NCI-H187 treated with DMSO at 0.1 percent for 48 hours (cell line): Measurements from ENCODE around the gene SULT4A1.
"Not testable (repeated sequence)": the region's sequence is repeated elsewhere in the genome, so short reads cannot be mapped to it uniquely, and the experiment has no call there.

Source experiments
- DNase-seq: peaks from one replicate; lab custom pipeline; 2025; lab: John Stamatoyannopoulos, UW

The SULT4A1 gene

GRCh38 chr22:43862074-43862881 lies at the start of gene SULT4A1:
SULT4A1 (minus strand) TSS chr22:43862513; CDS start chr22:43862382, 131 bp downstream.
- DNase-seq, result no peak

- no peak for DNase-seq
Measured at GRCh38 chr22:43911351-43911750, 49.0 kb upstream of the SULT4A1 start.

- no peak for DNase-seq
Measured at GRCh38 chr22:43910178-43910695, 47.9 kb upstream of the SULT4A1 start.

GRCh38 chr22:43909708-43910107 lies 47.4 kb upstream of the SULT4A1 start:
- no peak for DNase-seq

GRCh38 chr22:43905681-43906080 lies 43.4 kb upstream of the SULT4A1 start:
- DNase-seq, result no peak

- DNase-seq, result not testable (repeated sequence)
Measured at GRCh38 chr22:43904412-43904811, 42.1 kb upstream of the SULT4A1 start.

- DNase-seq, result not testable (repeated sequence)
Measured at GRCh38 chr22:43903033-43903432, 40.7 kb upstream of the SULT4A1 start.

- DNase-seq, result no peak
Measured at GRCh38 chr22:43901976-43902643, 39.8 kb upstream of the SULT4A1 start.

- no peak for DNase-seq
Measured at GRCh38 chr22:43900206-43900605, 37.9 kb upstream of the SULT4A1 start.

- no peak for DNase-seq
Measured at GRCh38 chr22:43897751-43898261, 35.5 kb upstream of the SULT4A1 start.

- no peak for DNase-seq
Measured at GRCh38 chr22:43895986-43896645, 33.8 kb upstream of the SULT4A1 start.

- no peak for DNase-seq
Measured at GRCh38 chr22:43894122-43894521, 31.8 kb upstream of the SULT4A1 start.

- no peak for DNase-seq
Measured at GRCh38 chr22:43893266-43893665, 31.0 kb upstream of the SULT4A1 start.

- DNase-seq, result no peak
Measured at GRCh38 chr22:43892183-43892894, 30.0 kb upstream of the SULT4A1 start.

- no peak for DNase-seq
Measured at GRCh38 chr22:43891360-43892182, 29.3 kb upstream of the SULT4A1 start, which contains the start of gene PNPLA5. PNPLA5 (minus strand) TSS chr22:43892013; CDS start chr22:43891880, 133 bp downstream.

GRCh38 chr22:43890901-43891331 lies 28.6 kb upstream of the SULT4A1 start:
- DNase-seq, result no peak

- DNase-seq, result no peak
Measured at GRCh38 chr22:43889860-43890253, 27.5 kb upstream of the SULT4A1 start.

GRCh38 chr22:43889201-43889859 lies 27.0 kb upstream of the SULT4A1 start:
- no peak for DNase-seq

GRCh38 chr22:43888740-43889139 lies 26.4 kb upstream of the SULT4A1 start:
- DNase-seq, result no peak

- no peak for DNase-seq
Measured at GRCh38 chr22:43887391-43887790, 25.1 kb upstream of the SULT4A1 start.
